HK-2 (cell line): Measurements from ENCODE around the gene RADIL.
A peak's percentile ranks its signal among the peaks of the same experiment; 100 is the strongest.
"Not testable (repeated sequence)": the region's sequence is repeated elsewhere in the genome, so short reads cannot be mapped to it uniquely, and the experiment has no call there.

Experiments used
- DNase-seq: peaks from one replicate; pipeline ENCODE4 v3.0.0-alpha.2; 2018; ENCODE audit not compliant: unreplicated experiment

The RADIL gene

GRCh38 chr7:4808565-4808964 is 75.0 kb downstream of the RADIL start:
- no peak for DNase-seq

- no peak for DNase-seq
These were observed 75.5 kb downstream of the RADIL start for GRCh38 chr7:4808026-4808425.

- no peak for DNase-seq
These were observed 75.9 kb downstream of the RADIL start for GRCh38 chr7:4807598-4808016.

GRCh38 chr7:4806983-4807597 is 76.4 kb downstream of the RADIL start:
- DNase-seq: no peak

GRCh38 chr7:4805984-4806300 is 77.6 kb downstream of the RADIL start:
- DNase-seq: no peak

- DNase-seq: no peak
These were observed 78.2 kb downstream of the RADIL start for GRCh38 chr7:4805110-4805983.

- DNase-seq: no peak
These were observed 79.9 kb downstream of the RADIL start for GRCh38 chr7:4803397-4804241.

GRCh38 chr7:4802577-4802976 is 80.9 kb downstream of the RADIL start:
- not testable (repeated sequence) for DNase-seq

GRCh38 chr7:4801839-4802231 is 81.7 kb downstream of the RADIL start:
- no peak for DNase-seq

GRCh38 chr7:4800926-4801838 is 82.3 kb downstream of the RADIL start:
- DNase-seq: no peak

- no peak for DNase-seq
These were observed 83.0 kb downstream of the RADIL start for GRCh38 chr7:4800487-4800886.

GRCh38 chr7:4799508-4800268 is 83.8 kb downstream of the RADIL start:
- DNase-seq: no peak

GRCh38 chr7:4798706-4799235 is 84.7 kb downstream of the RADIL start:
- no peak for DNase-seq

GRCh38 chr7:4797858-4798705 is 85.4 kb downstream of the RADIL start:
- peak; percentile 69 for DNase-seq

GRCh38 chr7:4796453-4796852 is 87.1 kb downstream of the RADIL start:
- no peak for DNase-seq

GRCh38 chr7:4794591-4795350 is 88.7 kb downstream of the RADIL start:
- peak; percentile 66 for DNase-seq

- not testable (repeated sequence) for DNase-seq
These were observed 89.3 kb downstream of the RADIL start for GRCh38 chr7:4794171-4794570.

- not testable (repeated sequence) for DNase-seq
These were observed 90.0 kb downstream of the RADIL start for GRCh38 chr7:4793385-4793993.
